CD4-positive, alpha-beta memory T cell (primary cell): Measurements from ENCODE around the gene HDHD2. TPM values are rescaled to one million over a fixed set of nuclear protein-coding genes. Genes with fewer than 3 reads are reported as not detected.
A peak's percentile ranks its signal among the peaks of the same experiment; 100 is the strongest.
"Not testable (repeated sequence)": the region's sequence is repeated elsewhere in the genome, so short reads cannot be mapped to it uniquely, and the experiment has no call there.

Experiments used
- CTCF ChIA-PET: fragments of 350-600 bp; sonication (Branson Sonifier 250); formaldehyde crosslinking; loops from one replicate; lab custom pipeline; 2021; ENCODE audit warnings: inconsistent platforms; ENCODE audit not compliant: partially characterized antibody; lab: Charles Lee
- POLR2A ChIA-PET: fragments of 350-600 bp; sonication (Branson Sonifier 250); formaldehyde crosslinking; loops from one replicate; lab custom pipeline; 2021; ENCODE audit not compliant: partially characterized antibody; lab: Charles Lee
- DNase-seq, 5 donors: peaks; one replicate each; pipeline versions ENCODE4 v3.0.0 to v3.0.0-alpha.2; 2020 to 2022; ENCODE audit warnings: mixed read lengths in 1 of 5
- H3K27ac ChIP-seq: one replicate; pipeline ENCODE4 v1.7.0; 2013; ENCODE audit warnings: low read depth, low read length
- H3K27me3 ChIP-seq: 2 replicates; pipeline ENCODE4 v1.7.0; 2013; ENCODE audit warnings: mild to moderate bottlenecking, low read length, moderate library complexity; ENCODE audit not compliant: insufficient read depth
- H3K36me3 ChIP-seq: 2 replicates; pipeline ENCODE4 v1.7.0; 2013; ENCODE audit warnings: mild to moderate bottlenecking, low read length, moderate library complexity; ENCODE audit not compliant: insufficient read depth
- H3K4me1 ChIP-seq: 2 replicates; pipeline ENCODE4 v1.7.0; 2013; ENCODE audit warnings: mild to moderate bottlenecking, low read length, moderate library complexity; ENCODE audit not compliant: insufficient read depth
- H3K4me3 ChIP-seq, 2 donors: one replicate each; pipeline ENCODE4 v1.7.0; 2013; ENCODE audit warnings: low read length in 2 of 2, mild to moderate bottlenecking in 1 of 2
- H3K9me3 ChIP-seq, 2 donors: one replicate each; pipeline ENCODE4 v1.7.0; 2013; ENCODE audit warnings: low read length in 2 of 2, control low read depth in 1 of 2; ENCODE audit not compliant: control insufficient read depth in 1 of 2
- H3K27ac Mint-ChIP-seq, 7 donors: one replicate each; pipeline ENCODE4 v1.8.0; 2020 to 2021; ENCODE audit warnings: mixed read lengths in 7 of 7, mild to moderate bottlenecking in 6 of 7, inconsistent platforms in 3 of 7, moderate library complexity in 3 of 7
- H3K27me3 Mint-ChIP-seq, 2 donors: one replicate each; pipeline ENCODE4 v1.8.0; 2020 to 2021; ENCODE audit warnings: mixed read lengths in 2 of 2
- H3K36me3 Mint-ChIP-seq, 2 donors: one replicate each; pipeline ENCODE4 v1.8.0; 2020 to 2021; ENCODE audit warnings: mixed read lengths in 2 of 2, inconsistent platforms in 1 of 2, mild to moderate bottlenecking in 1 of 2
- H3K4me1 Mint-ChIP-seq, 4 donors: one replicate each; pipeline ENCODE4 v1.8.0; 2020 to 2021; ENCODE audit warnings: mixed read lengths in 4 of 4, mild to moderate bottlenecking in 1 of 4
- H3K4me3 Mint-ChIP-seq, 8 donors: one replicate each; pipeline ENCODE4 v1.8.0; 2020 to 2021; ENCODE audit warnings: mixed read lengths in 8 of 8, mild to moderate bottlenecking in 7 of 8, moderate library complexity in 6 of 8, inconsistent platforms in 3 of 8
- H3K9me3 Mint-ChIP-seq, 8 donors: one replicate each; pipeline ENCODE4 v1.8.0; 2020 to 2021; ENCODE audit warnings: mixed read lengths in 8 of 8, mild to moderate bottlenecking in 5 of 8, inconsistent platforms in 3 of 8, moderate library complexity in 1 of 8
- intact Hi-C: fragments of 100-400 bp; cut with micrococcal nuclease; formaldehyde crosslinking; loops from one replicate; pipeline ENCODE4 v1.15.1; 2023
- polyA plus RNA-seq, 2 donors: library from polyadenylated mRNA; unstranded; fragments of 300-500 nt; fragmentation: Illumina TruSeq; gene quantifications; one replicate each; pipeline ENCODE4 v1.2.3, GENCODE V29; 2021
- total RNA-seq, 2 experiments: library from RNA; stranded (reverse); gene quantifications; one replicate each; pipeline ENCODE4 v1.2.3, GENCODE V29; 2021

Gene HDHD2
- total RNA-seq, result 10 to 100 TPM; 34.2 to 36.5 TPM
- polyA plus RNA-seq, result 10 to 100 TPM; 40.5 to 62.6 TPM

- H3K27me3 Mint-ChIP-seq, result no peaks in the 10 kb centered on the region
- H3K4me1 ChIP-seq, result peaks cover 39% of the 10 kb centered on the region
- H3K4me1 Mint-ChIP-seq, result peaks cover 35 to 61% (median 49%) of the 10 kb centered on the region in 4 donors
- H3K27ac Mint-ChIP-seq, result peak within 1 kb of the TSS; percentile 89 to 98 (median 97)
- H3K27me3 ChIP-seq, result no peaks in the 10 kb centered on the region
- ChIA-PET POLR2A (interaction anchor here (0.6 to 3.6 kb wide), 9 partner anchors 9 to 233 kb away, joined by 3 to 16 read pairs (median 3); partner anchors contain the start of genes KATNAL2 and PIAS2), CTCF (interaction anchor here (0.5 to 2.0 kb wide), 3 partner anchors 53 to 1485 kb away, joined by 3 to 6 read pairs (median 3); no protein-coding TSS in a partner anchor)
- H3K9me3 Mint-ChIP-seq, result no peaks in the 10 kb centered on the region
- H3K9me3 ChIP-seq, result no peaks in the 10 kb centered on the region
- intact Hi-C loops, result loop anchor here (1.0 to 10.0 kb wide), 2 partner anchors 26 to 785 kb away; partner anchors contain the start of genes IER3IP1 and SMAD2
- H3K36me3 Mint-ChIP-seq, result peaks cover 17 to 19% of the 10 kb centered on the region in 2 donors
- H3K4me3 ChIP-seq, result peak within 1 kb of the TSS; percentile 31 to 72
- H3K4me3 Mint-ChIP-seq, result peak within 1 kb of the TSS; percentile 92 to 98 (median 96)
- peak; percentile 62 to 72 (median 69) for DNase-seq
- no peaks in the 10 kb centered on the region for H3K36me3 ChIP-seq
- peak within 1 kb of the TSS; percentile 70 for H3K27ac ChIP-seq
Measured at GRCh38 chr18:47150029-47150823, at the start of gene HDHD2. TSS of gene HDHD2 (minus strand) at chr18:47150500. CDS start at chr18:47136439, 14,061 bp downstream.

GRCh38 chr18:47195961-47196360 lies 45.7 kb upstream of the HDHD2 start:
- H3K4me1 ChIP-seq, H3K36me3 ChIP-seq, H3K9me3 ChIP-seq, H3K9me3 Mint-ChIP-seq, H3K27ac ChIP-seq, H3K27me3 ChIP-seq, H3K4me1 Mint-ChIP-seq, H3K36me3 Mint-ChIP-seq, DNase-seq, H3K4me3 ChIP-seq, intact Hi-C loops, H3K27ac Mint-ChIP-seq, H3K4me3 Mint-ChIP-seq, POLR2A ChIA-PET, CTCF ChIA-PET: not testable (repeated sequence)
- peaks cover 6 to 19% of the 10 kb centered on the region in 2 donors for H3K27me3 Mint-ChIP-seq

- intact Hi-C loops, result no loop called here
- no peak overlapping the region for H3K4me3 ChIP-seq
Measured at GRCh38 chr18:47191961-47192360, 41.7 kb upstream of the HDHD2 start.

GRCh38 chr18:47187721-47188120 lies 37.4 kb upstream of the HDHD2 start:
- Mint-ChIP-seq H3K27ac (no peak overlapping the region), H3K27me3 (peaks cover 14 to 18% of the 10 kb centered on the region in 2 donors), H3K36me3 (no peaks in the 10 kb centered on the region), H3K4me3 (no peak overlapping the region), H3K4me1 (no peaks in the 10 kb centered on the region), H3K9me3 (peaks cover 2 to 30% (median 16%) of the 10 kb centered on the region in 8 donors)
- Histone ChIP-seq H3K4me1 (no peaks in the 10 kb centered on the region), H3K4me3 (no peak overlapping the region), H3K36me3 (no peaks in the 10 kb centered on the region), H3K27me3 (no peaks in the 10 kb centered on the region), H3K9me3 (no peaks in the 10 kb centered on the region), H3K27ac (no peak overlapping the region)
- ChIA-PET CTCF (no interaction called here), POLR2A (interaction anchor here (0.8 kb wide), 1 partner anchor 38 kb away, joined by 3 read pairs; the partner anchor contains the start of gene HDHD2)
- intact Hi-C loops, result no loop called here
- no peak for DNase-seq

More at GRCh38 chr18:47191961-47192360, 41.7 kb upstream of the HDHD2 start:
- Mint-ChIP-seq H3K9me3 (peaks cover 0 to 2% (median 0%) of the 10 kb centered on the region in 8 donors), H3K27ac (no peak overlapping the region), H3K27me3 (peaks cover 13 to 27% of the 10 kb centered on the region in 2 donors), H3K4me1 (no peaks in the 10 kb centered on the region), H3K36me3 (no peaks in the 10 kb centered on the region), H3K4me3 (no peak overlapping the region)
- H3K36me3 ChIP-seq, result no peaks in the 10 kb centered on the region
- no peaks in the 10 kb centered on the region for H3K9me3 ChIP-seq
- DNase-seq, result no peak
- H3K27me3 ChIP-seq, result no peaks in the 10 kb centered on the region
- no peaks in the 10 kb centered on the region for H3K4me1 ChIP-seq
- ChIA-PET POLR2A (no interaction called here), CTCF (interaction anchor here (2.7 kb wide), 1 partner anchor 13 kb away, joined by 14 read pairs; no protein-coding TSS in a partner anchor)
- H3K27ac ChIP-seq, result no peak overlapping the region

GRCh38 chr18:47184419-47185050 lies 34.2 kb upstream of the HDHD2 start:
- H3K4me1 Mint-ChIP-seq, result no peaks in the 10 kb centered on the region
- DNase-seq, result peak in 1 of 5 donors; percentile 16

GRCh38 chr18:47182156-47182555 lies 31.9 kb upstream of the HDHD2 start:
- peaks cover 0 to 31% (median 16%) of the 10 kb centered on the region in 8 donors for H3K9me3 Mint-ChIP-seq
- H3K27me3 ChIP-seq, intact Hi-C loops, H3K36me3 Mint-ChIP-seq, H3K27ac ChIP-seq, H3K4me1 ChIP-seq, H3K27ac Mint-ChIP-seq, CTCF ChIA-PET, H3K4me3 Mint-ChIP-seq, H3K9me3 ChIP-seq, DNase-seq, H3K4me1 Mint-ChIP-seq, POLR2A ChIA-PET, H3K36me3 ChIP-seq, H3K4me3 ChIP-seq, H3K27me3 Mint-ChIP-seq: not testable (repeated sequence)

More at GRCh38 chr18:47184419-47185050, 34.2 kb upstream of the HDHD2 start:
- ChIA-PET POLR2A (no interaction called here), CTCF (interaction anchor here (1.6 kb wide), 1 partner anchor 19 kb away, joined by 5 read pairs; no protein-coding TSS in a partner anchor)
- Histone ChIP-seq H3K27ac (no peak overlapping the region), H3K9me3 (no peaks in the 10 kb centered on the region), H3K27me3 (no peaks in the 10 kb centered on the region), H3K36me3 (no peaks in the 10 kb centered on the region), H3K4me3 (no peak overlapping the region), H3K4me1 (no peaks in the 10 kb centered on the region)
- Mint-ChIP-seq H3K27ac (no peak overlapping the region), H3K4me3 (no peak overlapping the region), H3K27me3 (peaks cover 14% of the 10 kb centered on the region in 2 donors), H3K36me3 (no peaks in the 10 kb centered on the region), H3K9me3 (peaks cover 0 to 31% (median 16%) of the 10 kb centered on the region in 8 donors)
- intact Hi-C loops, result no loop called here

GRCh38 chr18:47180765-47181164 lies 30.5 kb upstream of the HDHD2 start:
- Histone ChIP-seq H3K9me3 (no peaks in the 10 kb centered on the region), H3K4me3 (no peak overlapping the region), H3K36me3 (no peaks in the 10 kb centered on the region), H3K27ac (no peak overlapping the region), H3K27me3 (no peaks in the 10 kb centered on the region), H3K4me1 (no peaks in the 10 kb centered on the region)
- Mint-ChIP-seq H3K36me3 (peaks cover 0 to 3% of the 10 kb centered on the region in 2 donors), H3K9me3 (peaks cover 0 to 27% (median 13%) of the 10 kb centered on the region in 8 donors), H3K27me3 (peaks cover 4 to 7% of the 10 kb centered on the region in 2 donors), H3K4me1 (peaks cover 0 to 3% (median 2%) of the 10 kb centered on the region in 4 donors), H3K27ac (no peak overlapping the region), H3K4me3 (no peak overlapping the region)
- no peak for DNase-seq
- CTCF ChIA-PET, result no interaction called here
- intact Hi-C loops, result no loop called here
- POLR2A ChIA-PET, result no interaction called here
